GM10847 (cell line): Measurements from ENCODE around the gene TMEM198.

Experiments used
- POLR2A ChIP-seq: IDR thresholded peaks from 2 replicates; pipeline ENCODE4 v1.6.1; 2011; ENCODE audit not compliant: insufficient read length; ENCODE audit errors: extremely low read depth

Gene TMEM198

GRCh38 chr2:219545295-219545942 lies 1.6 kb downstream of the TMEM198 start:
- TF ChIP-seq POLR2A, result no peak

GRCh38 chr2:219545943-219546352 lies 2.1 kb downstream of the TMEM198 start:
- no peak for TF ChIP-seq POLR2A

DNA sequence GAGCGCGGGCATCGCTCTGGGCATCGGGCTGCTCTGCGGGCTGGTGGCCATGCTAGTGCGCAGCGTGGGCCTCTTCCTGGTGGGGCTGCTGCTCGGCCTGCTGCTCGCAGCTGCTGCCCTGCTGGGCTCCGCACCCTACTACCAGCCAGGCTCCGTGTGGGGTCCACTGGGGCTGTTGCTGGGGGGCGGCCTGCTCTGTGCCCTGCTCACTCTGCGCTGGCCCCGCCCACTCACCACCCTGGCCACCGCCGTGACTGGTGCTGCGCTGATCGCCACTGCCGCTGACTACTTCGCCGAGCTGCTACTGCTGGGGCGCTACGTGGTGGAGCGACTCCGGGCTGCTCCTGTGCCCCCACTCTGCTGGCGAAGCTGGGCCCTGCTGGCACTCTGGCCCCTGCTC lies 3.8 kb downstream of the TMEM198 start:
- TF ChIP-seq POLR2A, result no peak

GRCh38 chr2:219548990-219549389 lies 5.2 kb downstream of the TMEM198 start:
- TF ChIP-seq POLR2A, result no peak

GRCh38 chr2:219549619-219550018 lies 5.8 kb downstream of the TMEM198 start:
- TF ChIP-seq POLR2A, result no peak

GRCh38 chr2:219551441-219552381 lies 7.9 kb downstream of the TMEM198 start:
- no peak for TF ChIP-seq POLR2A

GRCh38 chr2:219552382-219553167 lies 8.7 kb downstream of the TMEM198 start:
- TF ChIP-seq POLR2A, result no peak

DNA sequence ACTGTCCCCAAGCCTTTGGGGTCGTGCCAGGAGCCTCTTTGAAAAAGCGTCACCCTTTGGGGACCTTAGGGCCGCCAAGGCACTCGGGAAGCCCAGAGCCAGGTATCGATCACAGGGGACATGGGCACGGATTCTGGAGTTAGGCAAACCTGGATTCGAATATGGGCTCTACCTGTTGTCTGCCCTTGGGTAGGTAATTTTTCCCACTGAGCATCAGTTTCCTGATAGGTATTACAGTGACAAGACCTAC lies 9.3 kb downstream of the TMEM198 start:
- TF ChIP-seq POLR2A, result no peak

DNA sequence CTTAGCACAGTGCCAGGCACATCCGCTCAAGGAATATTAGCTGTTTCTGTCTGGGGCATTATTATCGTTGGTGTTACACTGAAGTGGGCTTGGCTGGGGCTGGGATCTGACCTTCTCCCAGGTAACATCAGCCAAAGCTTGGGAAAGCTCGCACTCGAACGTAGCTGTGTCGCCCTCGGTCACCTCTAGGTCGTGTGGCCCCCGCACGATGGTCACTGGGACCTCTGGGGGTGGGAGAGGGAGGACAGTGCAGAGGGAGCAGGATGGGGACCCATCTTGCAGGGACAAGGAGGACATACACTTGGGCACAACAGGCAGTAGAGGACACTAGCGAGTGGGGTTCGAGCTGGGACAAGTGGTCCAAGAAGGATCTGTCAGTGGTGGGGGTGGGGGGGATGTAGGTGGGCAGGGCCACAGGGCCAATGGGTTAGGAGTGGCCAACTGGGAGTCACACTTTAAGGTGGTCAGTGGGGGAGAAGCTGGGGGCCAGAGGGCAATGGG lies 9.7 kb downstream of the TMEM198 start:
- TF ChIP-seq POLR2A, result no peak

DNA sequence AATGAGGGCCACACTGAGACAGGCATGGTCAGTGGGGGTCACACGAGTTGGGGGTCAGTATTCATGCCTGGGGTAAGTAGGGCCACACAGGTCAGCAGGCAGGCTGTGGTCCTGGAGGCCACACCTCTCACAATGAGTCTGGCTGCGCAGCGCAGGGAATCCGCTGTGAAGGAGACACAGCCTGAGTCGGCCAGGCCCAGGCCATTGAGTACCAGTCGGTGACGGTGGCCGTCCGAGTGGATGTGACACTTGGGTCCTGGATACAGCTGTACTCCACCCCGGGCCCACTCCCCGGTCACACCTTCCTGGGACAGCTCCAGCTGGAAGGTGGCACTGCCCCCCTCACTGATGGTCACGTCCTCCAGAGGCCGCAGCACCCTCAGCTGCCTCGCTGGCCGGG lies 10.5 kb downstream of the TMEM198 start:
- TF ChIP-seq POLR2A, result no peak

- TF ChIP-seq POLR2A, result no peak
Measured at GRCh38 chr2:219555956-219556355, 12.1 kb downstream of the TMEM198 start.

- TF ChIP-seq POLR2A, result no peak
Measured at GRCh38 chr2:219556413-219556812, 12.6 kb downstream of the TMEM198 start.

DNA sequence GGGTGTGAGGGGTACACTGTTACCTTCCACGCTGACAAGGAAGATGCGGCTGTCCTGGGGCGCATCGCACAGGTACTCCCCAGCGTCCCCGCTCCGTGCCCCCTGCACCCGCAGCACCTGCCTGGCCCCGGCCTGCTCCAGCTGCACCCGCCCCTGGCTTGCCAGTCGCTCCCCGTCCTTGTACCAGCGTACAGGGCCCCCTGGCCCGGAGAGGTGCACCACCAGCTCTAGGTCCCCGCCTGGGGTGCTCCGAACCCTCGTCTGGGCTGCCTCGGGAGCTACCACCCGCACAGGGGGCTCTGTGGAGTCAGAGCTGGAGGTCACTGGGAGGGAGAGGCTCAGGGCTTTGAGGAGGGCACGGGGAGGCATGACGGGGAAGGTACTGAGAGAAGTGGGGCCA lies 13.5 kb downstream of the TMEM198 start:
- TF ChIP-seq POLR2A, result no peak

- no peak for TF ChIP-seq POLR2A
Measured at GRCh38 chr2:219557791-219558785, 14.3 kb downstream of the TMEM198 start.

DNA sequence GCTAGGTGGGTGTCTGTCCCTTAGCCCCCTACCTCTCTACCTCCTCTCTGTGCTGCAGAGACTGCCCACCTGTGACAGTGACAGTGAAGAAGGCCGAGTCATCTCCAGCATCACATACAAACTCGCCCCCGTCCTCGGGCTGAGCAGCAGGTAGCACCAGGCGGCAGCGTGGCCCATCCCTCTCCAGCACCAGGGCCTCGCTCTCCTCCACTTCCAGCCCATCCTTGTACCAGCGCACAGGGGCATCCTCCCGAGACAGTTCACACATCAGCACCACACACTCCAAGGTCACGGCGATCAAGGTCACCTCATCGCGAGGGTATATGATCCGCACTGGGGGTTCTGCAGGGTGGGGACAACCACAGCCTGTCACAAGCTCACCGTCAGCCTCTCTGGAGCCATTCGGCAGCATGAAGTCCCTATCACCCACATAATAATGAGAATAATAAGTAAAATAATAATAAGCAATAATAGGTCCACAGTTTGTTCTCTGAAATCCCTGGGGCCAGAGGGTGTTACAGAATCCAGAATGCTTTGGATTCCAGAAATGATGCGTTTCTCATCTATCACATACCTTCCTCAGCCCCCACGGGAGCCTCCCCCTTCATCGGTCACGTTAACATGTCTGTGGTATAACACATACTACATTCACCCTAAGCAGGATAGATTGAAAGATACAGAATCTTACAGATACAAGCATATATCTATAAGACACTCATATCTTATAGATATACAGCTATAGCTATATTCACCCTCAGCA lies 15.5 kb downstream of the TMEM198 start:
- no peak for TF ChIP-seq POLR2A
